ENCODE data around the gene KCTD20. TPM values are rescaled to one million over a fixed set of nuclear protein-coding genes. Genes with fewer than 3 reads are reported as not detected.

The KCTD20 gene
- total and polyA plus RNA-seq, 2 experiments from 2014 or later, result 27.4 to 56.3 TPM

- H3K9me3 ChIP-seq (ENCODE audit: low read depth), result no peaks in the 10 kb centered on the region
- DNase-seq (ENCODE audit: low spot score), result no peak
- no peak overlapping the region for H3K4me2 ChIP-seq
- no peaks in the 10 kb centered on the region for H3K9me2 ChIP-seq (replicated peaks; ENCODE audit: insufficient read depth)
- no peak overlapping the region for H3K4me3 ChIP-seq
- H3K4me1 ChIP-seq (ENCODE audit: insufficient read depth), result no peaks in the 10 kb centered on the region
- peaks cover 4% of the 10 kb centered on the region for H3K36me3 ChIP-seq (replicated peaks; ENCODE audit: insufficient read depth, low read depth)
- no peaks in the 10 kb centered on the region for H4K20me1 ChIP-seq (ENCODE audit: insufficient read depth, poor library complexity, severe bottlenecking)
- 70% methylated on average over 6 of the region's 6 CpGs for WGBS (ENCODE audit: low lambda C conversion rate, missing lambda C conversion rate)
- H2AFZ ChIP-seq, result no peak overlapping the region
- TF ChIP-seq CTCF (IDR thresholded peaks at IDR 0.05; ENCODE audit: poor library complexity), result no peak
- no peak for TF ChIP-seq EZH2phosphoT487 (IDR thresholded peaks at IDR 0.05; ENCODE audit: low read depth, severe bottlenecking, unreplicated experiment)
- TF ChIP-seq EZH2 (IDR thresholded peaks at IDR 0.05; ENCODE audit: borderline replicate concordance), result no peak
- no peaks in the 10 kb centered on the region for H3K79me2 ChIP-seq
- no peaks in the 10 kb centered on the region for H3K27me3 ChIP-seq
- H3K27ac ChIP-seq, result no peak overlapping the region
Observed at GRCh38 chr6:36493319-36493718, 50.5 kb downstream of the KCTD20 start.

DNA sequence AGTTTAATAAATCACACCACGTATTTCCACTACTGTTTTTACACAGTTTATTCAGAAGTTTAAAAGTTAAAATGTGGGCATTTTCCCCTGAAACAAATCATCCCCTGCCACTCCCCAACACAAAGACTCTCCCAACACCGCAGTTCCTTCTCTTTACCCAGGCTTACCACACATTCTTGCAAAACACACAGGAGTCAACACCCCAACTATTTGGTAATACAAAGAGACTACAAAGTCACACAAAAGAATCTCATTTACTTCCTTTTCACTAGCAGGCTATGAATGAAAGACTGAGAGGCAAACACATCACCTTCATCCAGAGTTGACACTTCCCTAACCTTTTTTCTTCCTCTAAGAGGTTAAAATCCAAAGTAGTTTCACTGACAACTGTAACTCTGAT, 51.1 kb downstream of the KCTD20 start:
- TF ChIP-seq EZH2phosphoT487 (IDR thresholded peaks at IDR 0.05; ENCODE audit: low read depth, severe bottlenecking, unreplicated experiment) (no peak), EZH2 (IDR thresholded peaks at IDR 0.05; ENCODE audit: borderline replicate concordance) (no peak), CTCF (IDR thresholded peaks at IDR 0.05; ENCODE audit: poor library complexity) (no peak)
- WGBS (ENCODE audit: low lambda C conversion rate, missing lambda C conversion rate), result 48% methylated on average over 2 of the region's 2 CpGs
- Histone ChIP-seq H3K9me3 (ENCODE audit: low read depth) (no peaks in the 10 kb centered on the region), H3K79me2 (no peaks in the 10 kb centered on the region), H3K36me3 (replicated peaks; ENCODE audit: insufficient read depth, low read depth) (peaks cover 4% of the 10 kb centered on the region), H3K27ac (peak overlapping the region; percentile 22), H3K4me2 (no peak overlapping the region), H4K20me1 (ENCODE audit: insufficient read depth, poor library complexity, severe bottlenecking) (no peaks in the 10 kb centered on the region), H2AFZ (no peak overlapping the region), H3K27me3 (no peaks in the 10 kb centered on the region), H3K4me3 (no peak overlapping the region), H3K9me2 (replicated peaks; ENCODE audit: insufficient read depth) (no peaks in the 10 kb centered on the region), H3K4me1 (ENCODE audit: insufficient read depth) (no peaks in the 10 kb centered on the region)
- no peak for DNase-seq (ENCODE audit: low spot score)

DNA sequence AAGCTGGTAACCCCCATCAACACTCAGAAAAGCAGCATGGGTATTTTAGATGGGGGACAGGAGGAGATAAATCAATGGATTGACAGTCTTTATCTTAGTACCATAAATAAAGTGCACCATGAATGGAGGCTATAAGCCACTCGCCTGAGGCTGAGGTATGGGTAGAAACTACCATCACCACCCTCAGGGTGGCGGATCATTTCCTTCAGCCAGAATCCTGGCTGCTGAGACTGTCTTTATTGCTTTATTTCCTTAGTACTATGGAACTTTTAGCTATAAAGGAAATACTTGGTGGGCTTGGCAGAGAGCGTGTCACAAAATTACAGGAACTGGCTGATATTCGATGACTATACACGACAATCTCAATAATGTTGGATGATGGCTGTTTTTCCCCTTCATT, 52.3 kb downstream of the KCTD20 start:
- H3K27ac ChIP-seq, result no peak overlapping the region

More for the DNA sequence above, 52.3 kb downstream of the KCTD20 start:
- H3K9me3 ChIP-seq (ENCODE audit: low read depth), result no peaks in the 10 kb centered on the region
- no peaks in the 10 kb centered on the region for H4K20me1 ChIP-seq (ENCODE audit: insufficient read depth, poor library complexity, severe bottlenecking)
- no peak overlapping the region for H2AFZ ChIP-seq
- H3K36me3 ChIP-seq (replicated peaks; ENCODE audit: insufficient read depth, low read depth), result peaks cover 4% of the 10 kb centered on the region
- H3K4me2 ChIP-seq, result no peak overlapping the region
- WGBS (ENCODE audit: low lambda C conversion rate, missing lambda C conversion rate), result over 99% methylated on average over 5 of the region's 5 CpGs
- no peak for DNase-seq (ENCODE audit: low spot score)
- TF ChIP-seq CTCF (IDR thresholded peaks at IDR 0.05; ENCODE audit: poor library complexity) (no peak), EZH2 (IDR thresholded peaks at IDR 0.05; ENCODE audit: borderline replicate concordance) (no peak), EZH2phosphoT487 (IDR thresholded peaks at IDR 0.05; ENCODE audit: low read depth, severe bottlenecking, unreplicated experiment) (no peak)
- no peak overlapping the region for H3K4me3 ChIP-seq
- no peaks in the 10 kb centered on the region for H3K9me2 ChIP-seq (replicated peaks; ENCODE audit: insufficient read depth)
- H3K4me1 ChIP-seq (ENCODE audit: insufficient read depth), result no peaks in the 10 kb centered on the region
- no peaks in the 10 kb centered on the region for H3K27me3 ChIP-seq
- no peaks in the 10 kb centered on the region for H3K79me2 ChIP-seq
